ENCODE results near the gene JMJD1C. TPM values are rescaled to one million over a fixed set of nuclear protein-coding genes. Genes with fewer than 3 reads are reported as not detected.

JMJD1C gene
- total RNA-seq, 1 experiment from 2014 or later = 57.0 TPM

DNA sequence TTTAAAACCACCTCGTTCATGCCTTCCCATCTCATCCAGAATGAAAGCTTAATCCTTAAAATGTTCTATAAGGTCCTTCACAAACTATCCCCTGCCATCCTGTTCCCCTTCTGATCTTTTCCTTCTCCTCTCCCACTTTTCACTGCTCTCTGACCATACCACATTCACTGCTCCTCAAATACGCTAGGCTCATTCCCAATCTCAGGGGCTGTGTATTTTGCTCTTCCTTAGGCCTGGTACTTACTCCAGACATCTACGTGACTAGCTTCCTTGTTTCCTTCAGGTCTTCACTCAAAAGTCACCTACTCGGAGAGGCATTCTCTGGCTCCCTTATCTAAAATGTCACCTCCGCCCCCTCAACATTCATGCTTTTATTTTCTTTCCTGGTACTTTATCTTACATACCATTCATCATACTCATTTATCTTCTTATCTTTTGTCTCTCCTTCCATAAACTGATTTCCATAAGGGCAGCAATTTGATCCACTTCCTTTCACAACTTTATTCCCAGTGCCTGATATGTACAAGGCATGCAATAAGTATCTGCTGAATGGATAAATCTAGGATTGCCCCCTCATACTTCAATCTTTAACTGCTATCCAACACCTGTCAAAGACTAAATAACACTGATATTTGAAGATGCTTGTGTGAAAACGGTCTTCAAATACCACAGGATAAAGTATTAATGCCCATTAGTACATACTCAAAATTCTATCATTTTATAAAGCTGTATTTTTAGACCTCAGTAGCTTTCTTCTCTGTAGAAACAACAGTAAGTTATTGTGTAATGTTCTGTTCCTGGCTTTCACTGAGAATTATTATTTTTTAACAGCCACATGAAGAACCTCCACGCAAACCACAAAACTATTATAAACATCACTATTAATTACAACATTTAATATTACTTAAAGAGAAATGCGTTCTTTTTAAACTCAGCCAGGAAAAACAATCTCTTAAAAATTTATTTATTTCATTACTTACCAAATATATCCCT, 27.0 kb downstream of the JMJD1C start:
- DNase-seq (ENCODE audit: low read depth) = no peak

DNA sequence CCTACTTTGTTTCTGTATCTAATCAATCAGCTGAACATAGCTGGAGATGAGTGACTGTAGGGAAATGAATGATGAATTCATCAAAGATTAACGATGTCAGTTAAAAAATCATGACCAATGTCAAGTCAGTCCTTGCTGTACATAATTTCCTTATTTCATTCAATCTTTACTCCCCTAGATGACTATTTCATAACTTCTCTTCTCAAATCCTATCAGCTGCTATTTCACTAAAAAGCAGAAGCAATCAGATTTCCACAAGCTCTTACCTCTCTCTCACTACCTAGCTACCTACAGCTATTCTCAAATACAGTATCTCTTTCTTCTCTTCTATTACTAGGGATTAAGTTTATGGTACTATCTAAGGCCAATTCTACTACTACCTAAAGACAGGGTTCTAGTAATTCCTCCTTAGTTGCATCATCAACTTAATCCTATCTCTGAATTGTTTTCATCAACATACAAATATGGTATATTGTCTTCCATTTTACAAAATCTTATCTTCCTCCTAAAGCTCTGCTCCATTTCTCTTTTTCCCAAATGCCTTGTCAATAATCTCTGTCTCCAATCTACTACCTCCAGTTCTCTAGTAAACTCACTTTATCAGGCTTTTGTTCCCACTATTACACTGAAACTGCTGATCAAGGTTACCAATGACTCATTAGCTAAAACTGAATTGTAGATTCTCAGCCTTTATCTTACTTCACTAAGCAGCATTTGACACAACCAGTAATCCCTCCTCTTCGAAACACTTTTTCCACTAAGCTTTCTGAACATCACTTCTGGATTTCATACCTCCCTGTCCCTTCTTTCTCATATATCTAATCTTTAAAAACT, 28.4 kb downstream of the JMJD1C start:
- no peak for DNase-seq (ENCODE audit: low read depth)

DNA sequence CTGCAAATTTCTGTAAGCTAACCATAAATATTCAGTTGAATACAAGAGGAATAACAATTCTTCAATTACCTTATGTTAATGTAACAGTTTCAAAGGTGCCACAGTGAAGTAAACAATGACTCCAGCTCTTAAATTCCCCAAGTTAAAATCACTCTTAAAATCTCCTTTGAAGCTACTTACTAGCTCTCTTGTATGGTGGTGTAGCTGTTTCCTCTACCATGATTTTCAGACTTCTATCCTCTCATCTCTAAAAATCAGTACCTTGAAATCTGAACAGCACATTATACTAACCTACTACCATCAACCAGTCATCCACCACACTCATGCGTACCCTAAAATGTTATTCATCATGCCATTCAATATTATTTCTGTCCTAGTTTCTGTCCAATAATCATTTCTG, 29.6 kb downstream of the JMJD1C start:
- DNase-seq (ENCODE audit: low read depth) = no peak

DNA sequence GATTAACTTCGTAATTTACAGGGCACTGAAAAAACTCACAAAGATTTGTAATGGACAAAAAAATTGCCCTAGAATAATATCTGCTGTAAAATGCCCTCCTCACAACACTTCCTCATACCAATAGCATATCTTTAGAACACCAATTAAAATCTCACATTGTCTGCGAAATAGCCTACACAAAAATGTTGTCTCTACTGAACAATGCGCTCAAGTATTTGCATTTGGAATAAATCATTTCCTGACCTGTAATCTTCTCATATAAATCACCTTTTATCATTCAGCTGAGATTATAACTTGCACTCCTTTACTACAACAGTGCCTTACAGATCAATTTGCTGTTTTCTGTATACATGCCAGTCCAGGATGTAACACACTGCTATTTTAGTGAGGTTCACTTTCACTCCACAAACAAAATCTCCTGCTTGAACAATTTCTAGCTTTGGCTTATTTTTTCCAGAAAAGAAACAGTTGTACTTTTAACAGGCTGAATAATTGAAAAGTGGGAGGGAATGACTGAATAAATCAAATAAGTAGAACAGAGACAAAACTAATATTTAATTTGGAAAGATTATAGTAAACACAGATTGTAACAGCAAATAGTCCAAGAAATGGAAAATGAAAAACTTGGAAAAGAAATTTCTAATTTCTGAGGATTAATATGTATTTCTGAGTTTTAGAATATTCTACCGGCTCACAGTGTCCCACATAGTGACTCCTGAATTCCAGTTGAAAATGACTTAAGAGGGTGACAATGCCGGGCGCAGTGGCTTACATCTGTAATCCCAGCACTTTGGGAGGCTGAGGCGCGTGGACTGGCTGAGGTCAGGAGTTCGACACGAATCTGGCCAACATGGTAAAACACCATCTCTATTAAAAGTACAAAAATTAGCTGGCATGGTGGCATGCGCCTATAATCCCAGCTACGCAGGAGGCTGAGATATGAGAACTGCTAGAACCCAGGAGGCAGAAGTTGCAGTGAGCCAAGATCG, 30.6 kb downstream of the JMJD1C start:
- no peak for DNase-seq (ENCODE audit: low read depth)

DNA sequence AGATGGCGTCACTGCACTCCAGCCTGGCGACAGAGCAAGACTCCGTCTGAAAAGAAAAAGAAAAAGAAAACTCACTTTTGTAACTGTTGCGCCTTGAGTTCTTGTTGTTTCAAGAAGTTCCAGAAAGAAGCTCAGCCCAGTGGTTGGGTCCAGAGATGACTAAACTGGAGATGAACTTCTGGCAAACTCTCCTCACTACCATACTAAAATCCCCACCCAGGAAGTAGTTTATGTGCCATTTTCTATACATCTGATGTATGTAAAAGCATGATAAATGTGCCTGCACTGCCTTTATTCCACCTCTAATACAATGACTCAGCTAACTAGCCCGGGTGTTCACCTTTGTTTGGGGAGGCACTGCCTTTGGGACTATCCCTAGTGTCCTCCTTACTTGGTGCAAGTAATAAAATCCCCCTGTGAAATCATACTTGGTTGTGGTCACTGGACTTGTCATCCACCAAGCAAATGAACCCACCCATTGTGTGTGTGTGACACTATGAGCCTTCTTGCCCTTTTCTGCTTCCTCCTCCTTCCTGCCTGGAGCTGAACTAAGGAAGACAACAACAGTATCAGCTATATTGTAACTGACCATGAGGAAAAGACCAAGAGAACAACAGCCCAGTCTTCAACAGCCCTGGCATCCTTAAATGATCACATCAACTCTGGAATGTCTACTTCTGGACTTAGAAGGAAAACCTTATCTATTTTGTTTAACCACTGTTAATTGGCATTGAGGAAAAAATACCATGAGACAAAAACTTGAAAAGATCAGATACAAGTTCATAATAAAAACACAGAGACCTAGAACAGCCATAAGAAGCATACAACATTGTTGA, 33.6 kb downstream of the JMJD1C start:
- peak; percentile 45 for DNase-seq (ENCODE audit: low read depth)

DNA sequence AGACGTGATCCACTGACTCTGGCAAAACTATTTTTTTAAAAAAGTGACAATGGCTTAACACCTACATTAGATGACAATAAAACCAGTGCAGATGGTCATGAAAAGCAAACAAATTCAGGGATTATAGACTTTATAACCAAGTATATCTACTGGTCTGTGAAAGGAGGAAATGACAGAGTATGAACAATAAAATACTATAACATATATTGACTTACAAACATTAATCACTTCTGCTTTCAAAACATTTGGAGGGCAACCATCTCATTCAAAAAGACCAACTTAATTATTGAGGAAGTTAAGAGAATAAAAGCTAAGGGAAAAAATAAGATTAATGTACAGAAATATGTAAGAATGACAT, 34.8 kb downstream of the JMJD1C start:
- DNase-seq (ENCODE audit: low read depth) = no peak

DNA sequence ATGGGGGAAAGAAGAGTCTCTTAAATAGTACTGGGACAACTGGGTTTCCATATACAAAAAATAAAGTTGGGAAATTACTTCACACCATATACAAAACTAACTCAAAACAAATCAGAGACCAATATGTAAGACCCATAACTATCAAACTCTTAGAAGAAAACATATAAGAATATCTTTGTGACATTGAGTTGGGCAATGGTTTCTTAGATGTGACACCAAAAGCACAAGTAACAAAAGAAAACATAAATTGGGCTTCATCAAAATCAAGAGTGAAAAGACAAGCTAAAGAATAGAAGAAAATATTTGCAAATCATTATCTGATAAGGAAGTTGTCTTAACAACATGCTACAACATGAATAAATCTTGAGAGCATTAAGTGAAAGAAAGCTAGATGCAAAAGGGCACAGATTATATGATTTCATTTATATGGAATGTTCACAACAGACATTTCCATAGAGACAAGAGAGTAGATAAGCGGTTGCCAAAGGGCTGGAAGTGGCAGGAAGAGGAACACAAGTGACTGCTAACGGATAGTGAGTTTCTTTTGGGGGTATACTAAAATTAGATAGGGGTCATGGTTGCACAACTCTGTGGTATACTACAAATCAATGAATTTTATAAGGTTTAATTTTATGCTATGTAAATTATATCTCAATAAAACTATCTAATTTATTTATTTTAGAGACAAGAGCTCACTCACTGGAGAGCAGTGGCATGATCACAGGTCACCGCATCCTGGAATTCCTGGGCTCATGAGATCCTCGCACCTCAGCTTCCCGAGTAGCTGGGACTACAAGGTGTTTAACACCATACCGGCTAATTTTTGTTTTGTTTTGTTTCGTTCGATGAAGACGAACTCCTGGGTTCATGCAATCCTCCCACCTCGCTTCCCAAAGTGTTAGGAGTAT, 35.4 kb downstream of the JMJD1C start:
- DNase-seq (ENCODE audit: low read depth) = peak; percentile 71

DNA sequence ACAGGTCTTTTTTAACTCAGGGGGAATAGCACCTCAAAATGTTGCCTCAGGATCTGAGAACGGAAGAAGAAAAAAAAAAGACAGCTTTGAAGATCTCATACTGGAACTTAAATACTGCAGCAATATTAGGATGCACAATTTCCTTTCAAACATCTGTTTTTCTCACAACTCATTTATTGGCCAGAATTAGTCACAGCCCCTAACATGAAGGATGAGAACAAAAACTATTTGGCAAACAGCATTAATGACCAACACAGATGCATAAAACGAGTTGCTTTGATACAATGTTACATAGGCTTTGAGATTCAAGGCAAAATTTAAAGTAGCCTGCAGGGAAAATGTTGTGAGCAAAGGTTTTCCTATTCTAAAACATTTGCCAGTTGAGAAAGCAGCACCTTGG, 36.5 kb downstream of the JMJD1C start:
- DNase-seq (ENCODE audit: low read depth) = peak; percentile 63

DNA sequence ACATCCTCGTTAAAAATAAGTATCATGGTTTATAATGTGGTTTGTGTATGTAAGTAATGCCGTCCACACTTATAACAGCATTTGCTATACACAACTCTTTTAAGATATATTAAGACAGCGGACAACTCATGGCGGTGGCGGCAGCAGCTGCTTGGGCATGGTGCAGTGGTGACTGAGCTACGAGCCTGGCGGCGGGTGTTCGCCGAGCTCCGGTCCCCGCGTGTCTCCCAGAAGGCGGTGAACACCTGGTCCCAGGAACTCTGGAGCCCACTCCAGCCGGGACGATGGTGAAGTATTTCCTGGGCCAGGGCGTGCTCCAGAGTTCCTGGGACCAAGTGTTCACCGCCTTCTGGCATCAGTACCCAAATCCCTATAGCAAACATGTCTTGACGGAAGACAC, 38.8 kb downstream of the JMJD1C start:
- DNase-seq (ENCODE audit: low read depth) = no peak

DNA sequence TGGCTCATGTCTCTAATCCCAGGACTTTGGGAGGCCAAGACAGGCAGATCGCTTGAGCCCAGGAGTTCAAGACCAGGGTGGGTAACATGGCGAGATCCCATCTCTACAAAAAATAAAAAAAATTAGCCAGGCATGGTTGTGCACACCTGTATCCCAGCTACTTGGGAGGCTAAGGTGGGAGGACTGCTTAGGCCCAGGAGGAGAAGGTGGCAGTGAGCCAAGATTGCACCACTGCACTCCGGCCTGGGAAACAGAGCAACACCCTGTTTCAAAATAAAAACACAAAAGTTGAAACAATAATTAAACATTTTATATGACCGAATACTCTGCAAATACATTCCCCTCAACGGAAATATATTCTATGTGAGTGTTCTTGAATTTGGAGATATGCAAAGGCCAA, 40.3 kb downstream of the JMJD1C start:
- no peak for DNase-seq (ENCODE audit: low read depth)

DNA sequence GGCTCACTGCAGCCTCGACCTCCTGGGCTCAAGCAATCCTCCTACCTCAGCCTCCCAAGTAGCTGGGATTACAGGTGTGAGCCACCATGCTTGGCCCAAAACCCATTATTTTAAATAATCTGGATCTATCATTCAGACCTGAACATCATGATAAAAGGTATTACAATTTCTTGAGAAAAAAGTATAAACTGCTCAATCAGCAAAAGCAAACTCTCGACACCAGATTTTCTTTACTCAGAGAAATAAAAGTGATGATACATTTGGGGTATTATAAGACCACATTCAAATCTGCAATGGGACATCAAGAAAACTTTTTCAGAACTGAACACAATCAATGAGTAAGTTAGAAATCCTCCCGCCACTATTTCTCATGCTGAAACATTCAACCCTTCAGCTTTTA, 41.2 kb downstream of the JMJD1C start:
- no peak for DNase-seq (ENCODE audit: low read depth)

DNA sequence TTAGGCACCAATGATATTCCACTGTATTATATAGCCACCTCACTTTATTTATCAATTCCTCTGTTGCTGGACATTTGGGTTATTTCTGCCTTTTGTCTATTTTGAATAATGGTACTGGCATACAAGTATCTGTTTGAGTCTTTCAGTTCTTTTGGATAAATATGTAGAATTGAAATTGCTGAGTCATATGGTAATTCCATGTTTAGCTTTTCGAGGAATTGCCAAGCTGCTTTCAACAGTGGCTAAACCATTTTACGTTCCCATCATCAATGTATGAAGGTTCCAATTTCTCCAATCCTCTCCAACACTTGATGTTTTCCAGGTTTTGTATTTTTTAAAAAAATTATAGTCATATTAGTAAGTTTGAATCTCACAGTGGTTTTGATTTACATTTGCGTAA, 42.3 kb downstream of the JMJD1C start:
- DNase-seq (ENCODE audit: low read depth) = no peak

DNA sequence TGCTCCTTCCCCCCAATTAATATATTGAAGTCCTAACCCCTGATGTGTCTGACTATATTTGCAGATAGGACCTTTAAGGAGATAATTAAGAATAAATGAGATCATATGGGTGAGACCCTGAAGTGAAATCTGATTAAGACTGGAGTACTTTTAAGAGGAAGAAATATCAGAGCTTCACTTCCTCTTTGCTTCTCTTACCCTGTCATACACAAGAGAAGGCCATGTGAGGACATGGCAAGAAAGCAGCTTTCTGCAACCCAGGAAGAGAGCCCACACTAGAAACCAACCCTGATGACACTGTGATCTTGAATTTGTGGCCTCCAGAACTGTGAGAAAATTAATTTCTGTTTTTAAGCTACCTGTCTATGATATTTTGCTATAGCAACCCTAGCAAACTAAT, 44.2 kb downstream of the JMJD1C start:
- no peak for DNase-seq (ENCODE audit: low read depth)

DNA sequence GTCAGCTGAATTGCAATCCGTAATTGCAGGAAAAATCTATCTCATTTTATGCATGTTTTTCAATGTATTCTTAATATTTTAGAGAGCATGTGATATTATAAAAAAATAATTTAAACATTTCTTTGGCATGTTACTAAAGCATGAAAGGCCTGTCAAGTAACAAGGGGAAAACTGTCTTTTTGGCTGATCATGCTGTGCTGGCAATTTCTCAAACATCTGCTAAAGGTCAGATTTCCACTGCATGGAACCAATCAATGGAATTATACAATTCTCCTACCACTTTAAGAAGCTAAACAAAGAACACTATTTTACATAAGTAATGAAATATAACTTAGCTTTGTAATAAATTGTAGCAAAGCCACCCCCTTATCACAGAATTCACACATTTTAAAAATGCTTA, 49.4 kb downstream of the JMJD1C start:
- peak; percentile 27 for DNase-seq (ENCODE audit: low read depth)

DNA sequence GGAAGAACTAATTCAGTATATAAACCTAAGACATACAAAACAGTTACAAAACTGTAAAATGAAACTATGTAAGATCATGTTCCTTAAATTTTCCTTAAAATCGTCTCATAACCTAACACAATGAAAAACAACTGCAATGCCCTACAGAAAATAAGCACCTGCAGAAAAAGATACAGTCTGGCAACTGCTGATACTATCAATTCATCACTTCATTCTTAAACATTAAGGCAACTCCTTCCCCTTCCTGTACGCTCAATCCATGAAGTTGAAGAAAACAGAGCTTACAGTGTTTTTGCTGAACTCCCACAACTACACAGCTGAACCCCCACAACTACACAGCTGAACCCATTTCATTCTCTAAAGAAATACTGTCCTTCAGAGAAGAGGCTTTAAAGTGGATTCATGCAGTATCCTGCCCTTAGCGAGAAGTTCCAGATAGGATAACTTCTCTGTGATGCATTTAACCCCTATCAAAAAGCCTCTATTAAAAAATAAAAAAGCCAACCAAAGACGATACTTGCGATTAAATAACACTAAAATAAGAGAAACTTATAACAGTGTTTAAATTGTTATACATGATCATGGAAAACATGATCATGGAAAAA, 50.0 kb downstream of the JMJD1C start:
- peak; percentile 9 for DNase-seq (ENCODE audit: low read depth)

DNA sequence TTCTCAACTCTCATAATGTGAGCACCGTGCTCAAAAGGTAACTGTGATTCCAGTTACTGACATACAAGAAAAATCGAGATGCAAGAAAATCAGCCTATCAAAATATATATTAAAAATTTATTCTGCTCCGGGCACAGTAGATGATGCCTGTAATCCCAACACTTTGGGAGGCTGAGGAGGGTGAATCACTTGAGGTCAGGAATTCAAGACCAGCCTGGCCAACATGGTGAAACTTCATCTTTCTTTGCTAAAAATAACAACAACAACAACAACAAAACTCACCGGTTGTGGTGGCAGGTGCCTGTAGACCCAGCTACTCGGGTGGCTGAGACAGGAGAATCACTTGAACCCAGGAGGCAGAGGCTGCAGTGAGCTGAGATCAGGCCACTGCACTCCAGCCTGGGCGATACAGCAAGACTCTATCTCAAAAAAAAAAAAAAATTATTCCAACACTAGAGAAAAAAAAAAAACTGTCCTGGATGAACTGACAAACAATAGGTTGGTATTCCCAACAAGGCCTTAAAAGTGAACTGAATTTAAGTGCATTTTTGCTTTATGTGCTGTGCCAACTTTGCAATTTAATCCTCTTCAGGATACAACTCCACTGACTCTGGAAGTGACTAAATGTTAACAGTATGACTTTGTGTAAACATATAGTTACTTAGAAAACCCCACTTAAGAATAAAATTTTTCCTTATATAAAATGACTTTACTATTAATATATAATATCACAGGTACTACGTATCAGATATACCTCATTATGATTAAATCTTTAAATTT, 51.1 kb downstream of the JMJD1C start:
- peak; percentile 22 for DNase-seq (ENCODE audit: low read depth)

DNA sequence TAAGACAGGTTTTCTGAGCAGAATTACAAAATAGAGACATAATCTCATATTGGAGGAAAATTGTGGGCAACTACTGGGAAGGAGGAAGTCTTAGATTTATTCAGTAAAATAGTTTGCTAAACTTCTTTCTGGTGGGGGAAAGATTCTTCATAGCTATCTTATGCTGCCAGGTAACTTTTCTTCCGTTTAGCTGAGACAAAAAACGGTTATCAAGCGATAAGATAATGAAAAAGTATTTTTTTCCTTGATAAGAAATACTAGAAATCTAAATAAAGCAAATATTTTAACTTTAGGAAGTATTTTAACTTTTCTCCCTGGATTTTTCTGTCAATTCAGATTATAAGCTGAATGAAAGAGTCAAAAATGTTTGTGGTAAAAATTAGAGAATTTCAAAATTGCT, 52.3 kb downstream of the JMJD1C start:
- no peak for DNase-seq (ENCODE audit: low read depth)

DNA sequence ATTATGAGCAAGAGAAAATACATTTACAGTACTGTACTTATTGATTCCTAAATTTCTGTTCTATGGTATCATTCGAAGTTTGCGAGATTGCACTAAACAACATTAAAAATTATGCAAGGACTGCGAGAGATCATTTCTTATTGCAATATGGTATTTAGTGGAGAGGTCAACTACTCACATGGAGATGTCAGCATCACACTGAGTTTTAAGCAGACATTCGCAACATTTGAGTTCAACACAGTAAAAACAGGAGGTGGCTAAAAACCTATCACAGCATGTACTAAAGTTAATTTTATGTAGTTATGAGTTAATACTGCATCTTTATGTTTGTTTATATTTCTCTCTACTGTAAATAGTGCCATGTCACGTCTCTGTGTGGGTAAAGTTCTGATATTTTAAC, 53.5 kb downstream of the JMJD1C start:
- DNase-seq (ENCODE audit: low read depth) = no peak

Data from RPMI7951 (cell line).